Adipocyte (in vitro differentiated cells): ENCODE measurements around the gene PPP3CA.
"Not testable (repeated sequence)": the region's sequence is repeated elsewhere in the genome, so short reads cannot be mapped to it uniquely, and the experiment has no call there.

Experiments
- DNase-seq: peaks from one replicate; pipeline ENCODE4 v3.0.0-alpha.2; 2015; ENCODE audit warnings: low read depth
- H3K27me3 ChIP-seq: replicated peaks from 2 replicates; pipeline ENCODE4 v1.7.0; 2013; ENCODE audit warnings: mild to moderate bottlenecking, low read length, moderate library complexity; ENCODE audit not compliant: control insufficient read depth, insufficient read depth
- H3K36me3 ChIP-seq: 2 replicates; pipeline ENCODE4 v1.7.0; 2013; ENCODE audit warnings: low read length, mild to moderate bottlenecking, moderate library complexity; ENCODE audit not compliant: control insufficient read depth, insufficient read depth, severe bottlenecking
- H3K4me1 ChIP-seq: 2 replicates; pipeline ENCODE4 v1.7.0; 2013; ENCODE audit warnings: mild to moderate bottlenecking, low read length, moderate library complexity; ENCODE audit not compliant: control insufficient read depth, insufficient read depth
- H3K4me3 ChIP-seq: 2 replicates; pipeline ENCODE4 v1.7.0; 2013; ENCODE audit warnings: mild to moderate bottlenecking, low read length, moderate library complexity
- H3K9ac ChIP-seq: 2 replicates; pipeline ENCODE4 v1.7.0; 2013; ENCODE audit warnings: mild to moderate bottlenecking, low read length, moderate library complexity
- H3K9me3 ChIP-seq: 2 replicates; pipeline ENCODE4 v1.7.0; 2013; ENCODE audit warnings: mild to moderate bottlenecking, low read length, moderate library complexity; ENCODE audit not compliant: control insufficient read depth

Gene PPP3CA

DNA sequence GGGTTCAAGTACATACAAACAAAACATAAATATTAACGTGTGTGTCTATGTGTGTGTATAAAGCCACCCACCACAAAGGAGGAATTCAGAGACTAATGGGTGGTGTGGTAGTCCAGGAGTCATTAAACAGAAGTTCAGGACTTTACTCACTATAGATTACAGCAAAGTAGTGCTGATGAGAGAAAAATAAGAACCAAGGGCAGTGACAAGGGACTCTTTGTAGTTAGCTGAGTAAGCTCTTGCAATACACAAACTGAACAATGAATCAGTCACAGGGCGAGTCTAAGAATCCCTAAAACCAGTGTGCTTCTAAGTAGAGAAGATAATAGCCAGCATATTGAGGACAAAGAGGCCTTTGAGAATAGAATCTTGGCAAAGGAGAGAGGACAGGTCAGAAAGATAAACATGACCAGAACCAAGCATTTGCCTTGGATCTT lies 232.4 kb downstream of the PPP3CA start:
- H3K4me1 ChIP-seq, result peaks cover 11% of the 10 kb centered on the region
- peak; percentile 22 for DNase-seq
- H3K9me3 ChIP-seq, result no peaks in the 10 kb centered on the region
- no peak overlapping the region for H3K4me3 ChIP-seq
- no peaks in the 10 kb centered on the region for H3K27me3 ChIP-seq
- H3K36me3 ChIP-seq, result no peaks in the 10 kb centered on the region
- no peak overlapping the region for H3K9ac ChIP-seq

DNA sequence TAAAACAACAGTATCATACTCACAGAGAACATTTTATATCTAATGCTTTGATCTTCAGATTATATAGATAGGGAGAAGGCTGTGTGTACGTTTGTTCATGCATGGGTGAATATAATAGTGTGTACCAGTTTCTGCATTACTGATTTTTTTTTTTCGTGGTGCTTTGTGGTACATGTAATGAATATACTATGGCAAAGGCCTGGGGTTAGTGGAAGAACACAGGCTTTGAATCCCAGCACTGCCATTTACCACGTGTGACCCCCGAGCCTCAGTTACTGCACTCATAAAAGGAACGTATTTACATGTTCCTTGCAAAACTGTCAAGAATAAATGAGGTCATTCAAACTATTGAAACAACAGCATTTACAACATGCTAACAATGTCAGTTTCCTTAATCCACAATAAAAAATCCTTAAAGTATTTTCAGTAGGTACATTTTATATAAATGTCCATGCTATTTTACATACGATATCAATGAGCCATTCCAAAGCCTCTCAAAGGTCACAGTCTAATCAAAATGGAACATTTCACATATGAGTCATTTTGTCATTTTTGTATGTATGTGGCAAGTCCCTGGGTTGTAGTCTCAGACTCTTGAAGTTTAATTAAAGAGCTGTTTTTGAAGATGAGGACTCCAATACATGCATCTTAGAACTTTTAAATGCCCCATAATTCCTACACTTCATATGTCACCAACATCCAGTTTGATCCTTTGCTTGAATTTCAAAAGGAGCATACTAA lies 242.8 kb downstream of the PPP3CA start:
- Histone ChIP-seq H3K9me3 (no peaks in the 10 kb centered on the region), H3K9ac (no peak overlapping the region), H3K27me3 (no peaks in the 10 kb centered on the region), H3K36me3 (peaks cover 16% of the 10 kb centered on the region), H3K4me3 (no peak overlapping the region), H3K4me1 (peaks cover 37% of the 10 kb centered on the region)
- no peak for DNase-seq

DNA sequence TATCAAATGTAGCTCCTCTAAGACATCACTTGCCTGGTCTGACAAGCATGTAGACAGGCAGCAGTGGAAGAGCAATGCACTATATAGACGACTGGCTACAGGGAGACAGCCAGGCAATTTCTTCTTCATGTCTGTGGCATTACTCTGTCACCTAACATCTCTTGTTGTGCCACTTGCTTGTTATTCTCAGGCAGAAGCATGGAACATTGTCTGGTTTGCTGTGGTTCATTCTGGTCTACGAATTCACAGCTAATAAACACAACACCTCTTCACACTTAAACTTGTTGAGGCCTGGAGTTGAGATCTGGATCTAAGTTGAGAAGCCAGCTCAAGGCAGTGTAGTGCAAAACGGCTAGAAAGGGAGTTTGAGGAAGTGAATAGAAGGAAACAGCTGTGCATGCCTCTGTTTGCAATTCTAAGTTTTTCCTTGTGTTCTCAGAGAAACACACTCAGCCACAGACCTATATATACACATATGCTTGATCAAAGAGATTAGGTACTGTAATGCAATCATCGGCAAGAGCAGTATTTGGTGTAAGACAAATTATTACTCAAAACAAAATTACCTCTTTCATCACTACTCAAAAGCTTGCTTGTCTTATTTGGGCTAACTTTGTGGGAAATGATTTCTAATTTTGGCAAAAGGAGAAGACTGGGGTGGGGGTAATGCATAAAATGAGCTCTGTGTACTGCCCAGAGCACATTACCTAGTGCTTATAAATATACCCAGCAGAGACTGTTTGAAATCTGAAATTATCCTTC lies 243.8 kb downstream of the PPP3CA start:
- Histone ChIP-seq H3K27me3 (no peaks in the 10 kb centered on the region), H3K9me3 (no peaks in the 10 kb centered on the region), H3K36me3 (peaks cover 16% of the 10 kb centered on the region), H3K4me1 (peaks cover 30% of the 10 kb centered on the region), H3K9ac (no peak overlapping the region), H3K4me3 (no peak overlapping the region)
- DNase-seq, result peak; percentile 42

DNA sequence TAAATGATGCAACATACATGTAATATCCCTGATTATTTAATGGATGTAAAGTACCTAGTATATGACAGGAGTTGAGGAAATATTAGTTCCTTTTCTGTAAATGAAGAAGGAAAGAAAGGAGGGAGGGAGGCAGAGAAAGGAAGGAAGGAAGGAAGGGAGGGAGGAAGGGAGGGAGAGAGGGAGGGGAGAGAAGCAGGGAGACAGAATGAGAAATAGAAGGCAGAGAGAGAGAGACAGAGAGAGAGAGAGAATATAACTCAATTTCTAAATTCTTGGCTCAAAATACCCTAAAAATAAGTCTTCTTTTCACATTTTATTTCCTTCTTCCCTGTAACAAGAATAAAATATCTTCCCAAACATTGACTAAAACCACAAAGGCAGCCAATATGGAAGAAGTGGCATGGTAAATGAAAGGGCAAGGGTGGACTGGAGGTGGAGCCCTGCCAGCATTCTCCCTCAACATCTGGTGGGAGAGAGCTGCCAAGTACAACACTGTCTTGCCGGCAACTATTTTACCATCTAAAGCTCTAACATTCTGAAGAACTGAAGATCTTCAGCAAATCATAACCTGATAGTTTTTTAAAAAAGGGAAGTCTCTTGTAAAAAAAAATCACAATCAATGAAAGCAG lies 245.1 kb downstream of the PPP3CA start:
- H3K4me1 ChIP-seq, result peaks cover 30% of the 10 kb centered on the region
- H3K27me3 ChIP-seq, result no peaks in the 10 kb centered on the region
- H3K9ac ChIP-seq, result no peak overlapping the region
- H3K4me3 ChIP-seq, result no peak overlapping the region
- peaks cover 13% of the 10 kb centered on the region for H3K36me3 ChIP-seq
- H3K9me3 ChIP-seq, result no peaks in the 10 kb centered on the region
- peak; percentile 93 for DNase-seq

DNA sequence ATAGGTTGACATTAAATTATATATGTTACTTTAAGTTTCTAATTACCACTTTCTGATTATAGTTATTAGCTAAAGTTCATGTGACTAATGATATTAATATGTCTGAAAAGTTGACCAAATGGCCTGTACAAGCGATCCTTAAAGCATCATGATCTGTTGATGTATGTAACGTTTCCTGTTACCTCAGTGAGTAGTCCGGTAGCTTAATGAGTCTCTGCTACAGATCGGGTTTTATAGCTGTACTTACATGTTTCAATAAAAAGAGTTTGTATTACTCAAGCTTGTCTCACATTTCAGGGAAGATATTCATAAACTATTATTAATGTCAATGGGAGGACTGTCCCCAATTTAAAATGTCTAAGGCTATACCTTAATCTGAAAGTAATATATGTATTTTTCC lies 246.3 kb downstream of the PPP3CA start:
- H3K9ac ChIP-seq, result no peak overlapping the region
- peaks cover 7% of the 10 kb centered on the region for H3K36me3 ChIP-seq
- no peaks in the 10 kb centered on the region for H3K27me3 ChIP-seq
- H3K4me3 ChIP-seq, result no peak overlapping the region
- no peaks in the 10 kb centered on the region for H3K9me3 ChIP-seq
- no peak for DNase-seq
- H3K4me1 ChIP-seq, result peaks cover 25% of the 10 kb centered on the region

DNA sequence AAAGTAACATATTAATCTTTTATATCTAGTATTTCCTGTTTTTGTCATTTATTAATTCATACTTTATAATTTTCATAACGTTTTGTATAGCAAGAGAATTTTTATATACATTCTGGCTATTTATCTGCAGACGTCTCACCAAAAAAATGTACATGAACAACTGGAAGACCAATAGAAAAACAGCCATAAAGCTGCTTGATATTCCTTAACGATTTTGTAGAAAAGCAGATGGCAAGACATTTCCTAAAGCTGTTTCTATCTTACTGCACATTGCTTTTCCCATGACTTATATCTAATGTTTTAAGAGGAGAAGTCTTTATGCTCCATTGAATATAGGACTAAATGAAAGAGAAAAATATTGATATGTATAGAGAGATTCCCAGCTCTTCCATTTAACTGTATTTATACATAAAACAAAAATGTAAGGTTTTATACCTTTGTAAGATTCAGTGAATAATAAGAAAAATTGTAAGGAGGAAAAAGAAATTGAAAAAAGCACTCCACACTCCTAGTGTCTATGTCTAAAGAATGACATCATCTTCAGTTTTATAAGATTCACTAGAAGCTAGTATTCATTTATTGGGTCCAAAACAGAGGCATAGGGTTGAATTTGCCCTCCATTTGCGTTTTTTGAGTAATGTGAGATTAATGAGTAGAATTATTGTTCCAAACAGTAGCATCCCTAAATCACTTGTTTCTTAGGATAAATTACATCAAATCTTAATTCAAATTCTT lies 248.5 kb downstream of the PPP3CA start:
- Histone ChIP-seq H3K4me3 (no peak overlapping the region), H3K27me3 (no peaks in the 10 kb centered on the region), H3K9ac (no peak overlapping the region), H3K4me1 (peaks cover 18% of the 10 kb centered on the region), H3K36me3 (peaks cover 7% of the 10 kb centered on the region), H3K9me3 (no peaks in the 10 kb centered on the region)
- no peak for DNase-seq

DNA sequence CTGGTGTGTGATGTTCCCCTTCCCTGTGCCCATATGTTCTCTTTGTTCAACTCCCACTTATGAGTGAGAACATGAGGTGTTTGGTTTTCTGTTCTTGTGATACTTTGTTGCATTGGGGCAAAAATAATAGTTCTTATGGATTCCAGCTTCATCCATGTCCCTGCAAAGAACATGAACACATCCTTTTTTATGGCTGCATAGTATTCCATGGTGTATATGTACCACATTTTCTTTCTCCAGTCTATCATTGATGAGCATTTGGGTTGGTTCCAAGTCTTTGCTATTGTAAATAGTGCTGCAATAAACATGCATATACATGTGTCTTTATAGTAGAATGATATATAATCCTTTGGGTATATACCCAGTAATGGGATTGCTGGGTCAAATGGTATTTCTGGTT lies 254.7 kb downstream of the PPP3CA start:
- not testable (repeated sequence) for H3K4me3 ChIP-seq, H3K4me1 ChIP-seq, H3K9ac ChIP-seq, H3K9me3 ChIP-seq, H3K27me3 ChIP-seq, DNase-seq
- peaks cover 19% of the 10 kb centered on the region for H3K36me3 ChIP-seq

DNA sequence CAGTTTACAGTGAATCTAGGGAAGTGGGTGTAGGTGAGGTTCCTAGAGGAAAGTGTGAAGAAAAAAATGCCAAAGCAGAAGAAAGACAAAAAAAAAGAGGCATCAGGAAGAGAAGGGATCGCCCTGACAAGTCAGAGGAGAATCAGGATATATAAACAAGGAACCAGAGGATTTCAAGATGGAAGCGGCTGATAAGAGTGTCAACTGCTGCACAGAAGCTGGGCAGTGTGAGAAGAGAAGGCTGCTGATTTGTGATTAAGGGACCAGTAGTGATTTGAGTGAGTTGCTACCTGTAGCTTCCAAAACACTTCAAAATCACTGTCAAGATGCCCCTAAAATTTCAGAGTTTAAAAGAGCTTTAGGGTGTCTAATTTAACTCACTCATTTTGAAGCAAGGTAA lies 258.2 kb downstream of the PPP3CA start:
- Histone ChIP-seq H3K36me3 (peaks cover 29% of the 10 kb centered on the region), H3K4me3 (no peak overlapping the region), H3K4me1 (no peaks in the 10 kb centered on the region), H3K9ac (no peak overlapping the region), H3K27me3 (no peaks in the 10 kb centered on the region), H3K9me3 (no peaks in the 10 kb centered on the region)
- DNase-seq, result no peak

DNA sequence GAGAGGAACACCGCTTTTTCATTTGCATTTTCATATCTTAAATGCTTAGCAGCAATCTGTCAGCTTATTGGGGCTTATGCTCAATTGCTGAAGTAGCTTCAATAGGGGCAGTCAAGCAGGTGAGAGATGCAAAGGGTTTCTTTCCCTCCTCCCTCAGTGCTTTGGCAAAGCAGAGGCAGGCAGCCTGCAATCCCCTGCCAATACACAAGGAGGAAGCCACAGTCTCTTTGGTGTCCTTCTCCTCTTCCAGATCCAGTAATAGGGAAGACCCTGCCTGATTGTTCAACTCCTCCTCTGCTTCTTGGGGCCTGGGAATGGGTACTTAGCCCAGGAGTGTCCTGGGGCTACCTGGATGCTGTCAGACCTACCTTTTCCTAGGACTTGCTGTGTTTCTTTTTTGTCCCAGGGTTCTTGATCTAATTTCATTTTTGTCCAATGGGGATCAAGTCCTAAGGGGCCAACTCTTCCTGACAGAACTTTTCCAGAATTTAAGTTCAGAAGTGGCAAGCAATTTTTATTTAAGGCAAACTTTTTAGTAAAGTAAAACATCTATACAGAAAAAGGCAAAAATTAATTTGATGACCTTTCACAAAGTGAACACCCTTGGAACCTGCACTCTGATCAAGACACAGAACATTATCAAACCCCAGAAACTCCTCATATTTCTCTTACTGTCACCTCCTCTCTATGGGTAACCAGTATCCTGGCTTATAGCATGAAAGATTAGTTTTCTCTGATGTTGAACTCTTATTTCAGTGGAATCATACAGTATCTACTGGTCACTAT lies 260.3 kb downstream of the PPP3CA start:
- DNase-seq, result no peak
- no peaks in the 10 kb centered on the region for H3K27me3 ChIP-seq
- H3K4me1 ChIP-seq, result no peaks in the 10 kb centered on the region
- H3K4me3 ChIP-seq, result no peak overlapping the region
- H3K36me3 ChIP-seq, result peaks cover 30% of the 10 kb centered on the region
- H3K9ac ChIP-seq, result no peak overlapping the region
- H3K9me3 ChIP-seq, result no peaks in the 10 kb centered on the region

DNA sequence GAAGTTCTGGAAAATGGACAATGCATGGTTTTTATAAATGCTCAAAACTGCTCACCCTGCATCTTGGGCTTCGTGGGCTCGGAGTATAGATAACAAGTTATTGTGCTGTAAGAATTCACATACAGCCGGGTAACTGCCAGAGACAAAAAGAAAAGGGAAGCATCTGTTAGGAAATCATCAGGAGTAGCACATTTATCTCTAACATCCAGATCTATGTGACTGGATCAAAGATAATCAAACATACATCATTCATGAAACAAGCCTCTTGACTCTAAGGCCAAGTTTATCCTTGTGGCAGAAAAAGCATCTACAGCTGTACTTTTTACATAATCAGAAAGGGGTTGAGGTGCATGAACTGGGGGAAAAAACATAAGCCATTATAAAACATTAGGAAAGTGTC lies 264.2 kb downstream of the PPP3CA start:
- no peak for DNase-seq
- Histone ChIP-seq H3K27me3 (no peaks in the 10 kb centered on the region), H3K4me1 (peaks cover 10% of the 10 kb centered on the region), H3K9ac (no peak overlapping the region), H3K4me3 (no peak overlapping the region), H3K36me3 (peaks cover 38% of the 10 kb centered on the region), H3K9me3 (no peaks in the 10 kb centered on the region)
